ENCODE measurements around the gene TSR1.

DNA sequence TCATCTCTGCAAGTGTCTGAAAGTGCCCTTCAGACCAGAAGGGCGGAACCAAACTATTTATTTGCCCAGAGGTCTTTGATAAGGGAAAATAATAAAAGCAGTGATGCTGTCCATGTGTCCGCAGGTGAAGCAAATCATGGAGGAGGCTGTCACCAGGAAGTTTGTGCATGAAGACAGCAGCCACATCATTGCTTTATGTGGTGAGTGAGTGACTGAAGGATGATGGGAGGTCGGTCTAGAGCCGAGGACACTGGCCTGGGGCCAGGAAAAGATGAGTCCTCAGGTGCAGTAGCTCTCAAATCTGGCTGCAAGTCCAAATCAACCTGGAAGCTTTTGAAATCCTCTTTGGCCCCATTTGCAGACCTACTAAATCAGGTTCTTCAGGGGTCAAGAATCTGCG is 7.2 kb upstream of the TSR1 start:
- TF ChIP-seq, protein P1, sequence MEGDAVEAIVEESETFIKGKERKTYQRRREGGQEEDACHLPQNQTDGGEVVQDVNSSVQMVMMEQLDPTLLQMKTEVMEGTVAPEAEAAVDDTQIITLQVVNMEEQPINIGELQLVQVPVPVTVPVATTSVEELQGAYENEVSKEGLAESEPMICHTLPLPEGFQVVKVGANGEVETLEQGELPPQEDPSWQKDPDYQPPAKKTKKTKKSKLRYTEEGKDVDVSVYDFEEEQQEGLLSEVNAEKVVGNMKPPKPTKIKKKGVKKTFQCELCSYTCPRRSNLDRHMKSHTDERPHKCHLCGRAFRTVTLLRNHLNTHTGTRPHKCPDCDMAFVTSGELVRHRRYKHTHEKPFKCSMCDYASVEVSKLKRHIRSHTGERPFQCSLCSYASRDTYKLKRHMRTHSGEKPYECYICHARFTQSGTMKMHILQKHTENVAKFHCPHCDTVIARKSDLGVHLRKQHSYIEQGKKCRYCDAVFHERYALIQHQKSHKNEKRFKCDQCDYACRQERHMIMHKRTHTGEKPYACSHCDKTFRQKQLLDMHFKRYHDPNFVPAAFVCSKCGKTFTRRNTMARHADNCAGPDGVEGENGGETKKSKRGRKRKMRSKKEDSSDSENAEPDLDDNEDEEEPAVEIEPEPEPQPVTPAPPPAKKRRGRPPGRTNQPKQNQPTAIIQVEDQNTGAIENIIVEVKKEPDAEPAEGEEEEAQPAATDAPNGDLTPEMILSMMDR (IDR thresholded peaks at IDR 0.05): no peak
- TF ChIP-seq POLR2AphosphoS5 (IDR thresholded peaks at IDR 0.05) (no peak), POLR2A (IDR thresholded peaks at IDR 0.05) (no peak)

Data from sigmoid colon (tissue), 4 donors.